Testis (tissue), 3 donors: ENCODE results near the gene MYOM3. TPM values are rescaled to one million over a fixed set of nuclear protein-coding genes. Genes with fewer than 3 reads are reported as not detected.

ENCODE experiments used
- DNase-seq: peaks from one replicate; pipeline ENCODE4 v3.0.0-alpha.2; 2019
- H3K27ac ChIP-seq, 2 donors: fragments of 200-600 bp; sonication (generic); one replicate each; pipeline ENCODE4 v1.5.1; 2019
- H3K27me3 ChIP-seq: fragments of 200-600 bp; sonication (generic); one replicate; pipeline ENCODE4 v1.5.1; 2019
- H3K36me3 ChIP-seq: fragments of 200-600 bp; sonication (generic); one replicate; pipeline ENCODE4 v1.5.1; 2017; ENCODE audit warnings: low read depth; ENCODE audit errors: missing control alignments
- H3K4me1 ChIP-seq: fragments of 200-600 bp; sonication (generic); one replicate; pipeline ENCODE4 v1.5.1; 2019
- H3K4me3 ChIP-seq, 2 donors: fragments of 200-600 bp; sonication (generic); one replicate each; pipeline ENCODE4 v1.5.1; 2017 to 2019
- H3K9me3 ChIP-seq: fragments of 200-600 bp; sonication (generic); one replicate; pipeline ENCODE4 v1.5.1; 2017
- POLR2A ChIP-seq: fragments of 450-650 bp; IDR thresholded peaks from one replicate; pipeline ENCODE4 v1.6.1; 2017; ENCODE audit warnings: antibody characterized with exemption, mild to moderate bottlenecking, moderate library complexity
- WGBS, 2 donors: methylation state at CpG; one replicate each; pipeline ENCODE4 v1.1.5; 2018; 5-methylcytosine and 5-hydroxymethylcytosine counted together
- intact Hi-C: fragments of 100-400 bp; cut with DNase I; formaldehyde crosslinking; loops from one replicate; pipeline ENCODE4 v1.15.1; 2023; ENCODE audit warnings: low total_unique reads
- polyA plus RNA-seq: library from polyadenylated mRNA; stranded (reverse); fragments of 350-450 nt; fragmentation: Illumina TruSeq; extraction: RNeasy Lipid Tissue Mini Kit (QIAGEN cat#74804); gene quantifications from one replicate; pipeline ENCODE4 v1.2.3, GENCODE V29; 2014; ENCODE audit warnings: low read depth, low replicate concordance; ENCODE audit not compliant: insufficient read depth
- total RNA-seq, 2 donors: library from RNA; depleted of rRNA; stranded (reverse); fragments of >200 nt; gene quantifications; one replicate each; pipeline ENCODE4 v1.2.3, GENCODE V29; 2016
- TF ChIP-seq, protein P1 (sequence below), 3 experiments: fragments of 450-650 bp in 2 of 3; fragments of 200-600 bp in 1 of 3; sonication (generic) in 1 of 3; IDR thresholded peaks; one replicate each; pipeline ENCODE4 v1.5.1; 2016 to 2019; ENCODE audit warnings: antibody characterized with exemption in 3 of 3, mild to moderate bottlenecking in 2 of 3, moderate library complexity in 1 of 3

Gene MYOM3
- total and polyA plus RNA-seq, 3 donors from 2014 or later = 22.4 to 39.5 (median 26.8) TPM

GRCh38 chr1:24111262-24111995 is 506 bp downstream of the MYOM3 start:
- Histone ChIP-seq H3K36me3 (no peaks in the 10 kb centered on the region), H3K4me1 (peaks cover 22% of the 10 kb centered on the region), H3K4me3 (no peak overlapping the region), H3K27ac (peak overlapping the region; percentile 55 to 83), H3K27me3 (no peaks in the 10 kb centered on the region), H3K9me3 (no peaks in the 10 kb centered on the region)
- intact Hi-C loops = no loop called here
- WGBS, 2 donors = 31 to 38% methylated on average over 15 to 20 of the region's 20 CpGs
- no peak for TF ChIP-seq POLR2A
- TF ChIP-seq, protein P1, sequence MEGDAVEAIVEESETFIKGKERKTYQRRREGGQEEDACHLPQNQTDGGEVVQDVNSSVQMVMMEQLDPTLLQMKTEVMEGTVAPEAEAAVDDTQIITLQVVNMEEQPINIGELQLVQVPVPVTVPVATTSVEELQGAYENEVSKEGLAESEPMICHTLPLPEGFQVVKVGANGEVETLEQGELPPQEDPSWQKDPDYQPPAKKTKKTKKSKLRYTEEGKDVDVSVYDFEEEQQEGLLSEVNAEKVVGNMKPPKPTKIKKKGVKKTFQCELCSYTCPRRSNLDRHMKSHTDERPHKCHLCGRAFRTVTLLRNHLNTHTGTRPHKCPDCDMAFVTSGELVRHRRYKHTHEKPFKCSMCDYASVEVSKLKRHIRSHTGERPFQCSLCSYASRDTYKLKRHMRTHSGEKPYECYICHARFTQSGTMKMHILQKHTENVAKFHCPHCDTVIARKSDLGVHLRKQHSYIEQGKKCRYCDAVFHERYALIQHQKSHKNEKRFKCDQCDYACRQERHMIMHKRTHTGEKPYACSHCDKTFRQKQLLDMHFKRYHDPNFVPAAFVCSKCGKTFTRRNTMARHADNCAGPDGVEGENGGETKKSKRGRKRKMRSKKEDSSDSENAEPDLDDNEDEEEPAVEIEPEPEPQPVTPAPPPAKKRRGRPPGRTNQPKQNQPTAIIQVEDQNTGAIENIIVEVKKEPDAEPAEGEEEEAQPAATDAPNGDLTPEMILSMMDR (IDR thresholded peaks at IDR 0.05) = no peak
- peak; percentile 47 for DNase-seq

- Histone ChIP-seq H3K4me3 (no peak overlapping the region), H3K27me3 (no peaks in the 10 kb centered on the region), H3K4me1 (peaks cover 26% of the 10 kb centered on the region), H3K36me3 (no peaks in the 10 kb centered on the region), H3K27ac (peak overlapping the region; percentile 55 to 83), H3K9me3 (no peaks in the 10 kb centered on the region)
- intact Hi-C loops = no loop called here
- no peak for TF ChIP-seq POLR2A
- TF ChIP-seq, protein P1 (IDR thresholded peaks at IDR 0.05) = no peak
- WGBS, 2 donors = 35 to 53% methylated on average over 11 to 14 of the region's 14 CpGs
- DNase-seq = peak; percentile 63
Observed at GRCh38 chr1:24110642-24111261, 1.2 kb downstream of the MYOM3 start.

GRCh38 chr1:24109686-24110475 is 2.1 kb downstream of the MYOM3 start:
- H3K27ac ChIP-seq = no peak overlapping the region
- no peak overlapping the region for H3K4me3 ChIP-seq
- TF ChIP-seq POLR2A = no peak
- TF ChIP-seq, protein P1 (IDR thresholded peaks at IDR 0.05) = no peak
- H3K4me1 ChIP-seq = peaks cover 32% of the 10 kb centered on the region
- no peaks in the 10 kb centered on the region for H3K36me3 ChIP-seq
- intact Hi-C loops = no loop called here
- H3K27me3 ChIP-seq = no peaks in the 10 kb centered on the region
- no peak for DNase-seq
- 86% methylated on average over 11 to 15 of the region's 15 CpGs for WGBS, 2 donors
- H3K9me3 ChIP-seq = no peaks in the 10 kb centered on the region

- DNase-seq = no peak
- peaks cover 32% of the 10 kb centered on the region for H3K4me1 ChIP-seq
- no peaks in the 10 kb centered on the region for H3K9me3 ChIP-seq
- WGBS, 2 donors = 67 to 100% methylated on average over 1 of the region's 1 CpG
- H3K36me3 ChIP-seq = no peaks in the 10 kb centered on the region
- no peaks in the 10 kb centered on the region for H3K27me3 ChIP-seq
- intact Hi-C loops = no loop called here
- H3K27ac ChIP-seq = peak overlapping the region; percentile 66 to 73
- H3K4me3 ChIP-seq = no peak overlapping the region
- TF ChIP-seq, protein P1 (IDR thresholded peaks at IDR 0.05) = no peak
- TF ChIP-seq POLR2A = no peak
Observed at GRCh38 chr1:24109166-24109483, 2.8 kb downstream of the MYOM3 start.
